MCF 10A (cell line): ENCODE results near the gene INTS1. TPM values are rescaled to one million over a fixed set of nuclear protein-coding genes. Genes with fewer than 3 reads are reported as not detected.

Source experiments
- BruUV-seq: library from RNA; stranded (reverse); fragments of 400-500 nt; replicated peaks from 2 replicates; lab custom pipeline; 2021; lab: Mats Ljungman, UMichigan
- CTCF ChIA-PET: fragments of 300-600 bp; sonication (Branson Sonifier 250); formaldehyde crosslinking; extraction: SDS; loops from one replicate; lab custom pipeline; 2021; ENCODE audit warnings: antibody characterized with exemption, inconsistent platforms; lab: Yijun Ruan, JAX
- POLR2A ChIA-PET: fragments of 300-600, 350-650 bp; sonication (Branson Sonifier 250); formaldehyde crosslinking; extraction: SDS; loops from one replicate; lab custom pipeline; 2020; ENCODE audit warnings: antibody characterized with exemption, inconsistent platforms; lab: Yijun Ruan, JAX
- DNase-seq: peaks from one replicate; pipeline ENCODE4 v3.0.0-alpha.2; 2018; ENCODE audit not compliant: unreplicated experiment
- H3K27ac Mint-ChIP-seq: one replicate; pipeline ENCODE4 v1.8.0; 2022; ENCODE audit warnings: mild to moderate bottlenecking, low read depth, mixed read lengths; ENCODE audit not compliant: unreplicated experiment
- H3K27me3 Mint-ChIP-seq: one replicate; pipeline ENCODE4 v1.8.0; 2022; ENCODE audit warnings: mixed read lengths; ENCODE audit not compliant: insufficient read depth, unreplicated experiment
- H3K36me3 Mint-ChIP-seq: one replicate; pipeline ENCODE4 v1.8.0; 2022; ENCODE audit warnings: mild to moderate bottlenecking, moderate library complexity, mixed read lengths; ENCODE audit not compliant: insufficient read depth, unreplicated experiment
- H3K4me1 Mint-ChIP-seq: one replicate; pipeline ENCODE4 v1.8.0; 2022; ENCODE audit warnings: mixed read lengths; ENCODE audit not compliant: insufficient read depth, unreplicated experiment
- H3K4me3 Mint-ChIP-seq: one replicate; pipeline ENCODE4 v1.8.0; 2022; ENCODE audit warnings: mild to moderate bottlenecking, moderate library complexity, mixed read lengths; ENCODE audit not compliant: unreplicated experiment
- H3K9me3 Mint-ChIP-seq: one replicate; pipeline ENCODE4 v1.8.0; 2022; ENCODE audit warnings: mixed read lengths; ENCODE audit not compliant: unreplicated experiment
- CTCF ChIP-seq: fragments of 200-600 bp; IDR thresholded peaks from one replicate; pipeline ENCODE4 v1.8.0; 2022; ENCODE audit warnings: antibody characterized with exemption, mild to moderate bottlenecking; ENCODE audit not compliant: unreplicated experiment
- intact Hi-C: fragments of 100-400 bp; cut with micrococcal nuclease; formaldehyde crosslinking; loops from 2 replicates; pipeline ENCODE4 v1.14.1; 2022
- total RNA-seq: library from RNA; stranded (reverse); gene quantifications from 2 replicates; pipeline ENCODE4 v1.2.3, GENCODE V29; 2022

Gene INTS1
- total RNA-seq, 1 experiment from 2014 or later: 86.3 TPM

- H3K4me1 Mint-ChIP-seq: no peaks in the 10 kb centered on the region
- ChIA-PET POLR2A (interaction anchor here (1.4 kb wide), 1 partner anchor 36 kb away, joined by 3 read pairs; no protein-coding TSS in a partner anchor), CTCF (interaction anchor here (0.5 to 1.2 kb wide), 3 partner anchors 38 to 59 kb away, joined by 3 read pairs; no protein-coding TSS in a partner anchor)
- BruUV-seq: no TSS peak
- peaks cover 54% of the 10 kb centered on the region for H3K36me3 Mint-ChIP-seq
- no peak for DNase-seq
- H3K9me3 Mint-ChIP-seq: no peaks in the 10 kb centered on the region
- H3K27ac Mint-ChIP-seq: no peak overlapping the region
- no peaks in the 10 kb centered on the region for H3K27me3 Mint-ChIP-seq
- no peak for TF ChIP-seq CTCF
- H3K4me3 Mint-ChIP-seq: no peak overlapping the region
- intact Hi-C loops: no loop called here
Measured at GRCh38 chr7:1490837-1491236, 13.4 kb downstream of the INTS1 start.

- BruUV-seq: no TSS peak
- no peaks in the 10 kb centered on the region for H3K27me3 Mint-ChIP-seq
- ChIA-PET POLR2A (no interaction called here), CTCF (interaction anchor here (0.6 to 2.7 kb wide), 3 partner anchors 15 to 423 kb away, joined by 3 to 11 read pairs (median 3); no protein-coding TSS in a partner anchor)
- no peaks in the 10 kb centered on the region for H3K9me3 Mint-ChIP-seq
- no peak for DNase-seq
- H3K4me1 Mint-ChIP-seq: no peaks in the 10 kb centered on the region
- H3K27ac Mint-ChIP-seq: no peak overlapping the region
- intact Hi-C loops: no loop called here
- TF ChIP-seq CTCF: no peak
- H3K4me3 Mint-ChIP-seq: no peak overlapping the region
- peaks cover 56% of the 10 kb centered on the region for H3K36me3 Mint-ChIP-seq
Measured at GRCh38 chr7:1489336-1489735, 14.9 kb downstream of the INTS1 start.

GRCh38 chr7:1488016-1488415 is 16.2 kb downstream of the INTS1 start:
- CTCF ChIA-PET: interaction anchor here (2.7 kb wide), 1 partner anchor 14 kb away, joined by 11 read pairs; no protein-coding TSS in a partner anchor
- no TSS peak for BruUV-seq
- H3K9me3 Mint-ChIP-seq: no peaks in the 10 kb centered on the region
- POLR2A ChIA-PET: no interaction called here
- H3K27ac Mint-ChIP-seq: no peak overlapping the region
- no peaks in the 10 kb centered on the region for H3K27me3 Mint-ChIP-seq
- H3K4me3 Mint-ChIP-seq: no peak overlapping the region
- intact Hi-C loops: no loop called here
- TF ChIP-seq CTCF: no peak
- peaks cover 57% of the 10 kb centered on the region for H3K36me3 Mint-ChIP-seq
- H3K4me1 Mint-ChIP-seq: no peaks in the 10 kb centered on the region
- DNase-seq: no peak

GRCh38 chr7:1487466-1487865 is 16.7 kb downstream of the INTS1 start:
- DNase-seq: no peak
- TF ChIP-seq CTCF: no peak
- Mint-ChIP-seq H3K27ac (no peak overlapping the region), H3K9me3 (no peaks in the 10 kb centered on the region), H3K4me3 (no peak overlapping the region), H3K4me1 (no peaks in the 10 kb centered on the region), H3K27me3 (no peaks in the 10 kb centered on the region), H3K36me3 (peaks cover 60% of the 10 kb centered on the region)
- intact Hi-C loops: no loop called here
- BruUV-seq: no TSS peak
- ChIA-PET CTCF (no interaction called here), POLR2A (no interaction called here)
